ENCODE data around the gene NKD2.

The NKD2 gene

GRCh38 chr5:976849-977751 is 31.5 kb upstream of the NKD2 start:
- H3K4me3 Mint-ChIP-seq, result no peak overlapping the region
- DNase-seq, result no peak
- no peak for TF ChIP-seq CTCF (IDR thresholded peaks at IDR 0.05)
- H3K9me3 Mint-ChIP-seq, result peaks cover 4% of the 10 kb centered on the region
- H3K4me1 Mint-ChIP-seq, result peaks cover 24% of the 10 kb centered on the region
- no peak overlapping the region for H3K27ac Mint-ChIP-seq
- no peaks in the 10 kb centered on the region for H3K36me3 Mint-ChIP-seq (ENCODE audit: low read depth)
- peaks cover 3% of the 10 kb centered on the region for H3K27me3 Mint-ChIP-seq (ENCODE audit: low read depth, poor library complexity)

- Mint-ChIP-seq H3K4me1 (peaks cover 24% of the 10 kb centered on the region), H3K9me3 (no peaks in the 10 kb centered on the region), H3K4me3 (no peak overlapping the region), H3K27ac (no peak overlapping the region), H3K36me3 (ENCODE audit: low read depth) (no peaks in the 10 kb centered on the region), H3K27me3 (ENCODE audit: low read depth, poor library complexity) (no peaks in the 10 kb centered on the region)
- DNase-seq, result no peak
- no peak for TF ChIP-seq CTCF (IDR thresholded peaks at IDR 0.05)
Measured at GRCh38 chr5:978054-978453, 30.5 kb upstream of the NKD2 start.

- TF ChIP-seq CTCF (IDR thresholded peaks at IDR 0.05), result no peak
- Mint-ChIP-seq H3K27me3 (ENCODE audit: low read depth, poor library complexity) (no peaks in the 10 kb centered on the region), H3K9me3 (peaks cover 4% of the 10 kb centered on the region), H3K4me1 (peaks cover 24% of the 10 kb centered on the region), H3K36me3 (ENCODE audit: low read depth) (no peaks in the 10 kb centered on the region), H3K27ac (no peak overlapping the region), H3K4me3 (no peak overlapping the region)
- DNase-seq, result no peak
Measured at GRCh38 chr5:978693-979092, 29.9 kb upstream of the NKD2 start.

GRCh38 chr5:979100-979817 is 29.3 kb upstream of the NKD2 start:
- Mint-ChIP-seq H3K9me3 (peaks cover 10% of the 10 kb centered on the region), H3K4me1 (peaks cover 24% of the 10 kb centered on the region), H3K36me3 (ENCODE audit: low read depth) (no peaks in the 10 kb centered on the region), H3K27me3 (ENCODE audit: low read depth, poor library complexity) (peaks cover 4% of the 10 kb centered on the region), H3K4me3 (no peak overlapping the region), H3K27ac (no peak overlapping the region)
- no peak for DNase-seq
- TF ChIP-seq CTCF (IDR thresholded peaks at IDR 0.05), result no peak

GRCh38 chr5:980001-980588 is 28.5 kb upstream of the NKD2 start:
- DNase-seq, result no peak
- TF ChIP-seq CTCF (IDR thresholded peaks at IDR 0.05), result no peak
- H3K27ac Mint-ChIP-seq, result peak overlapping the region; percentile 71
- H3K4me1 Mint-ChIP-seq, result peaks cover 24% of the 10 kb centered on the region
- peaks cover 9% of the 10 kb centered on the region for H3K27me3 Mint-ChIP-seq (ENCODE audit: low read depth, poor library complexity)
- H3K9me3 Mint-ChIP-seq, result peaks cover 18% of the 10 kb centered on the region
- H3K4me3 Mint-ChIP-seq, result no peak overlapping the region
- peaks cover 6% of the 10 kb centered on the region for H3K36me3 Mint-ChIP-seq (ENCODE audit: low read depth)
